ENCODE results near the gene JAG1.

DNA sequence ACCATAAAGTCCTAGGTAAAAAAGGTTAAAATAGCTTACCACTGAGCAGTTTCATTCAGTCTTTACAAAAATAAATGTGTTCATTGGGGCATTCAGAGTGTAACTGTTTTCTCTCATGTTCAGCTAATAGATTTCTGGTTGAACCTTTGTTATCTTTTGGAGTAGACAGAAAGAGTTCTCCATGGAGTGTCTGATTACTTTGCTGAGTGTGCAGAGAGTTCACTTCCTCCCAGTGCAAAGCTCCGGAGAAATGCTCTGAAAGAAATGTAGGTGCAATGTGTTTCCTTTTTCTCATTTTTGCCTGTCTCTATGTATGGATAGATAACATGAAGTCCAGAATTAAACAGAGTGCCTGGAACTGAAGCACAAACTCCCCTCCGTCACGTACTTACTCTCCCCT lies 52.6 kb downstream of the JAG1 start:
- TF ChIP-seq MXI1 (IDR thresholded peaks at IDR 0.05; ENCODE audit: borderline replicate concordance, low read depth, low read length) (no peak), RAD21 (IDR thresholded peaks at IDR 0.05; ENCODE audit: low read length) (no peak), BHLHE40 (IDR thresholded peaks at IDR 0.05; ENCODE audit: low read depth, low read length) (no peak), MAZ (IDR thresholded peaks at IDR 0.05; ENCODE audit: borderline replicate concordance, low read depth, low read length) (no peak), MAFK (IDR thresholded peaks at IDR 0.05; ENCODE audit: low read depth, low read length) (no peak), RFX5 (IDR thresholded peaks at IDR 0.05; ENCODE audit: low read depth, low read length) (no peak), CHD1 (IDR thresholded peaks at IDR 0.05; ENCODE audit: low read depth, low read length) (no peak), POLR2A (IDR thresholded peaks at IDR 0.05; ENCODE audit: low read depth, low read length) (no peak)
- TF ChIP-seq, protein P1, sequence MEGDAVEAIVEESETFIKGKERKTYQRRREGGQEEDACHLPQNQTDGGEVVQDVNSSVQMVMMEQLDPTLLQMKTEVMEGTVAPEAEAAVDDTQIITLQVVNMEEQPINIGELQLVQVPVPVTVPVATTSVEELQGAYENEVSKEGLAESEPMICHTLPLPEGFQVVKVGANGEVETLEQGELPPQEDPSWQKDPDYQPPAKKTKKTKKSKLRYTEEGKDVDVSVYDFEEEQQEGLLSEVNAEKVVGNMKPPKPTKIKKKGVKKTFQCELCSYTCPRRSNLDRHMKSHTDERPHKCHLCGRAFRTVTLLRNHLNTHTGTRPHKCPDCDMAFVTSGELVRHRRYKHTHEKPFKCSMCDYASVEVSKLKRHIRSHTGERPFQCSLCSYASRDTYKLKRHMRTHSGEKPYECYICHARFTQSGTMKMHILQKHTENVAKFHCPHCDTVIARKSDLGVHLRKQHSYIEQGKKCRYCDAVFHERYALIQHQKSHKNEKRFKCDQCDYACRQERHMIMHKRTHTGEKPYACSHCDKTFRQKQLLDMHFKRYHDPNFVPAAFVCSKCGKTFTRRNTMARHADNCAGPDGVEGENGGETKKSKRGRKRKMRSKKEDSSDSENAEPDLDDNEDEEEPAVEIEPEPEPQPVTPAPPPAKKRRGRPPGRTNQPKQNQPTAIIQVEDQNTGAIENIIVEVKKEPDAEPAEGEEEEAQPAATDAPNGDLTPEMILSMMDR (conservative IDR thresholded peaks at IDR 0.05; ENCODE audit: low read depth, low read length), result no peak

Data from IMR-90 (cell line).